HL-60 (cell line): ENCODE data around the gene CACTIN.
"Not testable (repeated sequence)": the region's sequence is repeated elsewhere in the genome, so short reads cannot be mapped to it uniquely, and the experiment has no call there.

Experiments used
- DNase-seq, 2 experiments: peaks; one replicate each; pipeline ENCODE4 v3.0.0-alpha.2; 2010 to 2020; ENCODE audit warnings: low read depth in 1 of 2, low spot score in 1 of 2
- H3K27ac ChIP-seq: fragments of 250-450 bp; sonication (Bioruptor Pico); replicated peaks from 2 replicates; pipeline ENCODE4 v1.5.1; 2020; ENCODE audit warnings: mild to moderate bottlenecking, moderate library complexity
- H3K27me3 ChIP-seq: fragments of 250-450 bp; sonication (Bioruptor Pico); 2 replicates; pipeline ENCODE4 v1.5.1; 2021; ENCODE audit warnings: mild to moderate bottlenecking, moderate library complexity; ENCODE audit not compliant: insufficient read depth, poor library complexity, severe bottlenecking
- H3K4me3 ChIP-seq: replicated peaks from 2 replicates; pipeline ENCODE4 v1.5.1; 2011; ENCODE audit warnings: mild to moderate bottlenecking, control low read depth, low read length; ENCODE audit not compliant: insufficient read depth
- CTCF ChIP-seq: IDR thresholded peaks from one replicate; pipeline ENCODE4 v1.5.1; 2011; ENCODE audit warnings: low read length, control low read depth, inconsistent platforms; ENCODE audit not compliant: insufficient read depth
- GABPA ChIP-seq: IDR thresholded peaks from 2 replicates; pipeline ENCODE4 v1.6.1; 2012; ENCODE audit warnings: low read depth
- POLR2AphosphoS5 ChIP-seq: IDR thresholded peaks from 2 replicates; pipeline ENCODE4 v1.6.1; 2012; ENCODE audit warnings: low read depth
- REST ChIP-seq: IDR thresholded peaks from 2 replicates; pipeline ENCODE4 v1.6.1; 2012; ENCODE audit warnings: low read depth; ENCODE audit not compliant: insufficient replicate concordance
- SPI1 ChIP-seq: IDR thresholded peaks from 2 replicates; pipeline ENCODE4 v1.6.1; 2012; ENCODE audit warnings: low read depth, mild to moderate bottlenecking, borderline replicate concordance

Gene CACTIN

GRCh38 chr19:3570606-3571011 lies 56.0 kb downstream of the CACTIN start:
- no peak for DNase-seq
- no peak overlapping the region for H3K27ac ChIP-seq
- TF ChIP-seq POLR2AphosphoS5 = no peak
- TF ChIP-seq CTCF = no peak
- no peak for TF ChIP-seq GABPA
- TF ChIP-seq REST = no peak
- no peak for TF ChIP-seq SPI1
- no peak overlapping the region for H3K4me3 ChIP-seq
- no peaks in the 10 kb centered on the region for H3K27me3 ChIP-seq

GRCh38 chr19:3570042-3570441 lies 56.5 kb downstream of the CACTIN start:
- not testable (repeated sequence) for H3K4me3 ChIP-seq, H3K27ac ChIP-seq, H3K27me3 ChIP-seq, DNase-seq

GRCh38 chr19:3565139-3565538 lies 61.5 kb downstream of the CACTIN start:
- no peak for TF ChIP-seq CTCF
- no peak for TF ChIP-seq SPI1
- no peak for TF ChIP-seq REST
- TF ChIP-seq POLR2AphosphoS5 = no peak
- TF ChIP-seq GABPA = no peak
- H3K27ac ChIP-seq = no peak overlapping the region
- no peak for DNase-seq
- H3K4me3 ChIP-seq = no peak overlapping the region
- H3K27me3 ChIP-seq = no peaks in the 10 kb centered on the region

GRCh38 chr19:3563709-3564524 lies 62.7 kb downstream of the CACTIN start:
- Histone ChIP-seq H3K4me3 (no peak overlapping the region), H3K27ac (no peak overlapping the region), H3K27me3 (no peaks in the 10 kb centered on the region)
- DNase-seq = no peak
- TF ChIP-seq GABPA (no peak), SPI1 (no peak), POLR2AphosphoS5 (no peak), CTCF (no peak), REST (no peak)
